Body of pancreas (tissue), 4 donors: Measurements from ENCODE around the gene CCNL2. TPM values are rescaled to one million over a fixed set of nuclear protein-coding genes. Genes with fewer than 3 reads are reported as not detected.

Source experiments
- ATAC-seq: fragments of 150-250 bp; one replicate; pipeline ENCODE4 v1.9.1; 2016
- DNase-seq, 4 donors: peaks; one replicate each; pipeline ENCODE4 v3.0.0-alpha.2; 2019
- H3K27ac ChIP-seq, 4 donors: fragments of 200-600 bp; sonication (generic); 1 replicate in 3 of 4; 2 replicates in 1 of 4; pipeline versions ENCODE4 v1.5.1 to v1.6.1; 2016 to 2019; ENCODE audit warnings: mild to moderate bottlenecking in 1 of 4, mixed read lengths in 1 of 4, moderate library complexity in 1 of 4
- H3K27me3 ChIP-seq, 2 donors: fragments of 200-600 bp; sonication (generic); one replicate each; pipeline ENCODE4 v1.6.0; 2016; ENCODE audit warnings: mild to moderate bottlenecking in 1 of 2
- H3K36me3 ChIP-seq, 2 donors: fragments of 200-600 bp; sonication (generic); replicated peaks in 1 of 2; 2 replicates each; pipeline ENCODE4 v1.5.1; 2016; ENCODE audit warnings: low read depth in 2 of 2; ENCODE audit not compliant: insufficient read depth in 1 of 2
- H3K4me1 ChIP-seq: fragments of 200-600 bp; sonication (generic); one replicate; pipeline ENCODE4 v1.6.0; 2016
- H3K4me3 ChIP-seq, 2 donors: fragments of 200-600 bp; sonication (generic); 1 replicate in 1 of 2; 2 replicates in 1 of 2; pipeline ENCODE4 v1.5.1; 2016 to 2019
- H3K9me3 ChIP-seq, 3 donors: fragments of 200-600 bp; sonication (generic); 1 replicate in 2 of 3; 2 replicates in 1 of 3; pipeline ENCODE4 v1.5.1; 2016
- CTCF ChIP-seq, 7 experiments: fragments of 450-650 bp in 4 of 7; fragments of 200-600 bp in 3 of 7; sonication (generic) in 3 of 7; IDR thresholded peaks; one replicate each; pipeline ENCODE4 v1.5.1; 2016 to 2019; ENCODE audit warnings: antibody characterized with exemption in 7 of 7
- POLR2A ChIP-seq, 3 donors: fragments of 450-650 bp; IDR thresholded peaks; one replicate each; pipeline ENCODE4 v1.6.1; 2016; ENCODE audit warnings: antibody characterized with exemption in 3 of 3, mild to moderate bottlenecking in 2 of 3
- WGBS, 2 donors: methylation state at CpG; one replicate each; pipeline ENCODE4 v1.1.5; 2017; 5-methylcytosine and 5-hydroxymethylcytosine counted together
- intact Hi-C: fragments of 100-400 bp; cut with DNase I; formaldehyde crosslinking; loops from one replicate; pipeline ENCODE4 v1.15.1; 2023
- total RNA-seq, 2 donors: library from RNA; depleted of rRNA; stranded (reverse); fragments of >200 nt; gene quantifications; one replicate each; pipeline ENCODE4 v1.1.0, GENCODE V29; 2016

CCNL2 gene
- total RNA-seq, 2 donors from 2014 or later, result 225 to 246 TPM

- peak in 1 of 4 donors; percentile 27 for DNase-seq
- no peak for ATAC-seq
- TF ChIP-seq CTCF (IDR thresholded peaks at IDR 0.05) (no peak), POLR2A (IDR thresholded peaks at IDR 0.05) (no peak)
- Histone ChIP-seq H3K9me3 (no peaks in the 10 kb centered on the region), H3K36me3 (no peaks in the 10 kb centered on the region), H3K4me1 (peaks cover 22% of the 10 kb centered on the region), H3K27me3 (peaks cover 0 to 32% of the 10 kb centered on the region in 2 donors), H3K4me3 (no peak overlapping the region), H3K27ac (no peak overlapping the region)
- WGBS, 2 donors, result 11 to 17% methylated on average over 3 to 28 of the region's 28 CpGs
- intact Hi-C loops, result no loop called here
Observed at GRCh38 chr1:1353389-1354151, 45.6 kb downstream of the CCNL2 start.

- H3K36me3 ChIP-seq, result no peaks in the 10 kb centered on the region
- H3K27me3 ChIP-seq, result peaks cover 0 to 27% of the 10 kb centered on the region in 2 donors
- peaks cover 27% of the 10 kb centered on the region for H3K4me1 ChIP-seq
- no peak for DNase-seq
- no peak overlapping the region for H3K27ac ChIP-seq
- no peak overlapping the region for H3K4me3 ChIP-seq
- WGBS, 2 donors, result 17% methylated on average over 4 of the region's 5 CpGs; no CpG with 5 or more reads in 1 of the 2 donors
- TF ChIP-seq CTCF (IDR thresholded peaks at IDR 0.05) (no peak), POLR2A (IDR thresholded peaks at IDR 0.05) (no peak)
- intact Hi-C loops, result no loop called here
- no peaks in the 10 kb centered on the region for H3K9me3 ChIP-seq
- ATAC-seq, result no peak
Observed at GRCh38 chr1:1352786-1353388, 46.2 kb downstream of the CCNL2 start.

GRCh38 chr1:1351511-1352427 lies 47.4 kb downstream of the CCNL2 start:
- no peak overlapping the region for H3K4me3 ChIP-seq
- H3K4me1 ChIP-seq, result peaks cover 38% of the 10 kb centered on the region
- H3K9me3 ChIP-seq, result no peaks in the 10 kb centered on the region
- peaks cover 0 to 27% of the 10 kb centered on the region in 2 donors for H3K27me3 ChIP-seq
- no peaks in the 10 kb centered on the region for H3K36me3 ChIP-seq
- ATAC-seq (no peak), DNase-seq (no peak)
- no peak overlapping the region for H3K27ac ChIP-seq
- no peak for TF ChIP-seq CTCF (IDR thresholded peaks at IDR 0.05)
- no peak for TF ChIP-seq POLR2A (IDR thresholded peaks at IDR 0.05)
- intact Hi-C loops, result no loop called here
- 65 to 67% methylated on average over 15 to 28 of the region's 29 CpGs for WGBS, 2 donors

GRCh38 chr1:1349256-1350012 lies 49.7 kb downstream of the CCNL2 start, which contains the start of gene DVL1:
Gene DVL1 (minus strand): TSS chr1:1349418. CDS start chr1:1349065, 353 bp downstream.
- ATAC-seq (peak; percentile 76), DNase-seq (peak; percentile 48 to 75 (median 69))
- WGBS, 2 donors, result 1% methylated on average over 47 of the region's 122 CpGs; no CpG with 5 or more reads in 1 of the 2 donors
- TF ChIP-seq POLR2A (IDR thresholded peaks at IDR 0.05), result peak in 1 of 3 donors; percentile 16
- peak; percentile 20 to 76 (median 44) for TF ChIP-seq CTCF (IDR thresholded peaks at IDR 0.05)
- H3K4me3 ChIP-seq, result peak within 1 kb of the TSS; percentile 2 to 56
- peaks cover 0 to 21% of the 10 kb centered on the region in 2 donors for H3K27me3 ChIP-seq
- peak within 1 kb of the TSS; percentile 67 to 88 (median 82) for H3K27ac ChIP-seq
- H3K36me3 ChIP-seq, result no peaks in the 10 kb centered on the region
- no peaks in the 10 kb centered on the region for H3K9me3 ChIP-seq
- H3K4me1 ChIP-seq, result peaks cover 56% of the 10 kb centered on the region
- intact Hi-C loops, result no loop called here
